Stimulated activated CD4-positive, alpha-beta T cell treated with anti-CD3 and anti-CD28 coated beads, Interleukin-2, amount 100 ng/mL, for 48 hours (primary cell): Measurements from ENCODE around the gene C1orf141.
"Not testable (repeated sequence)": the region's sequence is repeated elsewhere in the genome, so short reads cannot be mapped to it uniquely, and the experiment has no call there.

Experiments used
- DNase-seq, 2 donors: peaks; one replicate each; pipeline ENCODE4 v3.0.0-alpha.2; 2020

C1orf141 gene

DNA sequence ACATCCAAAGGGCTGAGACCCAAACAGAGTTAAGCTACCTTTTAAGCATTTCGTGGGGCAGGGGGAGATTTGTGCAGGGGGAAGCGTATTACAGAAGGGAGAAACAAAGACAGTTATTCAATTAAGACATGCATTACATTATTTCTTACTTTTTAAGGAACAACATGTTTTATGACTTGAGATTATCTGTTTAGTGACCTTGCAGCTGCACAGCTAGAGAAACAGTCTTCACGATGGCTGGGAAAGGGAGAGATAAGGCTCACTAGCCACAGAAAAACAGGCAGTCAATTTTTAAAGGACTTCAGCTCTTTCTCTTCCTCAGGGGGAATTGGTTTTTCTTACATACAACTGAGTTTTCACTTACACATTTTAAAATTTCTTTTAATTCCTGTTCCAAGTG is 7.1 kb upstream of the C1orf141 start:
- DNase-seq = not testable (repeated sequence)

DNA sequence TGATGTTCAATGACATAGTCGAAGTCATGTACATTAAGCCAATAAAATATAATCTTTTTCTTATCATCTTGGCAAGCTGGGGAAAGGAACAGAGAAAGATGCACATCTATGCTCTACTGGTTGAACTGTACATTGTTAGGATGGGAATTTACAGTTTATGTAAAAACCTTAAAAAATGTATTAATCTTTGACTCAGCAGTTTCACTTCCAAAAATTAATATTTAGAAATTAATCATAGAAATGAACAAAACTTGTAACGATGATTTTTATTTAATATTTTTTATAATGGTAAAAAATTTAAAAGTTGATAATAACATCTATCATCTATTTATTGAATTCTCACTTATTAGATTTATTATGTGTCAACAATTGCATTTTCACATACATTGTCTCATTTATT is 5.7 kb upstream of the C1orf141 start:
- DNase-seq = no peak

DNA sequence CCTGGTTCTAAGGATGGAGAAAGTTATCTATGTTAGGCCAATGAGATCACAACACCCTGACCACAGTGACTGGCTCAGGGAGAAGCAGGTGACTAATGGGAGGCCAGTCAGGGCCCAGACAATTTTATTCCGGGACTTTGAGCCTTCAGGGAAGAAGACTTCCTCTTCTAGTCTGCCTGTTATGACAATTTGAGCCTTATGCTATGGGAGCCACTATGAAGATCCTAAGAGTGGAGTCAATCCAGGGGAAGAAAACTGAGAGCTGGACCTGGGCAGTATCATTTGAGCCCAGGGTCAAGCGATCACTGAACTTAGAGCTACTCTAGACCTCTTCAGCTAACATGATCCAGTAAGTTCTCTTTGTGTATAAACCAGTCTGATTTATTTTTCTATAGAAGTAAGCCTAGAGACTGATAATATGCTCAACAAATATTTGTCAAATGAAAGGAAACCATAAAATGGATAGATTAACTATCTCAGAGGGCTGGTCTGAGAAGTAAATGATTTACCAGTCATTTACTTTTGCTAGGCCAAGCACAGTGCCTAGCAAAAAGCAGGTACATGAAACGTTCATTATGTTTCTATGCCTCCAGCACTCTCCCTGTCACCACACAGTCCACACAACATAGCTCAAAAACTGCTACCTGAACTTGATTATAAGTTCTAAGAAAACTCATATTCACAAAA is 4.2 kb upstream of the C1orf141 start:
- no peak for DNase-seq

DNA sequence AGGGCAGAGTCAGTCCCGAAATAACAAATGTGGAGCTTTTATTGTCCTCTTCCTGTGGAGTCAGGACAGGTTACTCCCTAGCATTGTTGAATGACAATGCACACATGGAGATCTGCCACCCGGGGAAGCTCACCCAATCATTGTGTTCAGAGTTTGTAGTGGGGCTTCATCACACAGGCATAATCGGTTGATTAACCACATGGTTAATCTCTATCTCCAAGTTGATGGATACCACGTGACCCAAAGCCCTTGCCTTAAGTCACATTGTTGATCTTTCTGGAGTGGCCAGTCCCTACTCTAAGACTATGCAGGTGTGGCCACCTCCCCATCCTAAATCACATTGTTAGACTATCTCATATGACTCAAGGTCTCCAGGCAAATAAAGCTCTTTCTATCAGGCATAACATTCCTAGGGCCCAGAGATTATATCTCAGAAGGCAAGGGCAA is 2.6 kb upstream of the C1orf141 start:
- no peak for DNase-seq

DNA sequence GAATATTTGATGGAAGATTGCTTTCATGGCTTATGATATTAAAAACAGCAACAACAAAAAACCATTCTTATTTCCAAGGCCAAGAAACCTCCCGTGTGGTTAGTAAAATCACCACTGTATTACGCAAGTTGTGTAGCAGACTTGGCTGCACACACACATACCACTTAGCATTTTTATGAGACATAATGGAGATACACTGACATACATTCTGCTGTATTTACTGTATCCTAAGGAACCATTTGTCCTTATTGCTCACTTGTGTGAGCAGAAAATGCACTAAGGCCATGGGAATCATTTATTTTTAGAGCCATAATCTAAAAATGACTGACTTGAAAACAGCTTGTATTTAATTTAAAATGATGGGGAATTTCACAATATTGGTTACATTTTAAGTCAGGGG is 584 bp upstream of the C1orf141 start:
- no peak for DNase-seq

DNA sequence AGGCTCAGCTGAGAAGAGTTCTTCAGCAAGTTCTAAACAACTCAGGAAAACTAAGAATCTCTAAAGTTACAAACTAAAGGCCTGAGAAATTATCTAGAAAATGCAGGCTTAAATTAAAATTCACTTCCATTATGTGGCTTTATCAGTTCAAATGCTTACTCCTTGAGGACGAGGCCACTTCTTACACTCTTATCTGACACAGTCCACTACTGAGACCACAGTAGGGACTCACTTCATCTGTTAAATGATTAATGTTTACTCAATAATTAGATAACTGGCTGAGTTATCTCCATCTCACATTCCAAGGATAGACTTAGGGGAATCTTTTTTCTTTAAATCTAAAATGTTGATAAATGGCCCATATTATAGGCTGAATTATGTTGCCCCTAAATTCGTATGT is 1.6 kb downstream of the C1orf141 start:
- DNase-seq = no peak

DNA sequence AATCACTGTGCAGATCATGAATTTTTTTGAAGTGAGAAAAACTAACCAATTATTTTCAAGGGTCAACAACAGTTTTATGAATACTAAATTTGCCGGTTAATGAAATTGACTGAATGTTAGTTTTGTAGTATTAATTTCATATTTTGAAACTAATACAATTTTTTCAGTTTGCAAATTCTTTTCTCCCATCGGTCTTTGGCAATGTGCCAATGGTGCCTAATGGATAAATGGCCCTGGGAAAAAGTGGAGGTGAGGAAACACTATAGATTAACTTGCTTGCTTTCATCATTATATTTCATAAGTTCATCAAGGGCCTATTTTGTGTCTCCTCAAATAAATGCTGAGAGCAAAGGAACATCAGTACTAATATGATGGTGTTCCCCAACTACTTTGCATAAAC is 4.1 kb downstream of the C1orf141 start:
- DNase-seq = no peak

DNA sequence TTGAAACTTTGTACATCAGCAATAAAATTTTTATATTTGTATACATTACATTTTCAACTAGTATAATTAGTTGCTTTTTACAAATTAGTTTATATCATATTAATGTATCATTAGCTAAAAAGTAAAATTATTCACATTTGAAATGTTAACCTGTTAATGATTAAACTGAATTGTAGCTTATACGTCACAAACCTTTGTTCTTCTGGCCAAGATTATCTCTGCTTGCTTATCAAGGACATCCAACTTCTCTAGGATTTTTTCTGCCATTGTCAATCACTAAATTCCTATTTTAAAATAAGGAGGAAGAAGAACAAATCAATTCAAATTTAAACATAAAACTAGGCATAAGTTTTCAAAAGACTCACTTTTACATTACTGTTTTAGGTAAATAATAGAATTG is 7.8 kb downstream of the C1orf141 start:
- DNase-seq = no peak

DNA sequence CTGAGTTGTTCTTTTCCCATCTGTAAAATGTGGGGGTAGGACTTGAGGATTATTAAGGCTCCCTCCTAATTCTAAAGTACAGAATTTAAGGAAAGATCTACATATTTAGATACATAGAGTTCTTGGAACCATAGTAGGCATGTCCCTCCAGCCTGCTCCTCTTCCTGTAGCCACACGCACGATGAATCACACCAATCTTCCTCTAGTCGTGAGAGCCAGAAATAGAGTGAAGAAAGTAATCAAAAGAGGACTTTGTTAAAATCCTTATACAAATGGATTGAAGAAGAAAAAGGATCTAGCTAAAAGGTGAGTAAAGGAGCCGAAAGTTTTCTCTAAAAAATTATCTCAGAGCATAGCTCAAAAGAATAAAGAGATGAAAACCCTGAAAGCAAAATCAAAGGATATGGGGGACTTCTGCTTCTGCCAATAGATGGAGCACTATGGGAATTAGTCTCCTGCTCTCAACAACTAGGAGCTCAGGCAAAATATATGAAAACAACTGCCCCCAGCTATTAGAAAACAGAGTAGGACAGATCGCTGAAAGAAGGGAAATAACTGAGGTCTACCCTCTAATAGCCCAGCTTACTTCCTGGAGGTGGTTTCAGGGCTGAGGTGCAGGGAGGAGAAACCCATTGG is 8.5 kb downstream of the C1orf141 start:
- DNase-seq = no peak

DNA sequence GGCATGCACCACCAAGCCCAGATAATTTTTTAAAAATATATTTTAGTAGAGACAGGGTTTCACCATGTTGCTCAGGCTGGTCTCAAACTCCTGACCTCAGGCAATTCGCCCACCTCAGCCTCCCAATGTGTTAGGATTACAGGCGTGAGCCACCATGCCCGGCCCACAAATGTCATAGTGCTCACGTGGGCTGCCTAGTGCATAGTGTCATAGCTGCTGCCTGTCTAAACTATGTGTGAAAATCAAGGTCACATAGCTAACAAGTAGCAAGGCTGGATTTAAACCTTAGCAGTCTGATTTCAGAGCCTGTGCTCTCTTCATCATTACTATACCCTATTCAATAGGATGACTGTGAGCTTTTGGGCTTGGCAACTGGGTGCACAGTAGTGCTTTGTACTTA is 10.3 kb downstream of the C1orf141 start:
- DNase-seq = no peak

DNA sequence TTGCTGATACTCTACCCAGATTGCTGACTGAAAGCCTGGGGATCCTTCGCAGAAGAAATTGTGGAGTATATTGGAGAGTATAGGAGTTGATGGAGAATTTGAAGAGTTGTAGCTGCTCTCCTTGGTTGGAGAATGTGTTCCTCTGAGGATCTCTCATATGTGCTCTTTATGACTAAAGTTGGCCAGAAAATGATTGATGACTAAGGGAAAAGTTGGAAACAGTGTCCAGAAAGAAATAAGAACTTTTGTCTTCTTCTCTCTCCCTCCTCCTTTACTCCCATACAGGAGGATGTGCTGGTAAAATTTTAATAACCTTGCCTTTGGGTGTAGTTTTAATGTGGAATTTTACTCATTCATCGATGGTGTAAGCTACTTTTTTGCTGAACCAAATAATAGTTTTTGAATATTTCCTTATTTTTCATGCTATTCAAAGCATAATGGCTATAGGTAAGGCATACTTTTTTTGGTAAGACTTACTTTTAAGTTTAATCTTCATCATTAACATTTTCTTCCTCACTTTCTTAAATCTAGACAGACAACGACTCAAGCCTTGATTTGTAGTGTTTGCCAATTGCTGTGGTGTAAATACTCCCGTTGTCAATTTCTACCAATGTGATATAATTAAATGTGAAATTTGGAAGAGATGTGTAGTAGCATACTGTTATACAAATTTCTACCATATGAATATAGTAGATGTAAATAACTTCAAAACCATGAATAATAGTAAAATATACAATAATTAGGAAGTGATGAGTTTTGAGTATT is 13.7 kb downstream of the C1orf141 start:
- DNase-seq = no peak

DNA sequence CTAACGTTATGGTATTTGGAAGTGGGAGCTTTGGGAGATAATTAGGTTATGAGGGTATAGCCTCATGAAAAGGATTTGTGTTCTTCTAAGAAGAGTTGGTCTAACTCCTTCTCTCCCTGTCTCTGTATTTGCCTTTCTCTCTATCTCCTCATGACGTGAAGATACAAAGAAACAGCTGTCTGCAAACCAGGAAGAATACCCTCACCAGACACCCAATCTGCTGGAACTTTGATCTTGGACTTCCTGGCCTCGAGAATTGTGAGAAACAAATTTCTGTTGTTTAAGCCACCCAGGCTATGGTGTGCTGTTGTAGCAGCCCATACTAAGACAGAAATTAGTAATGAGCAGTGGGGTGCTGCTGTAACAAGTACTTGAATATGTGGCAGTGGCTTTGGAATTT is 16.1 kb downstream of the C1orf141 start:
- DNase-seq = no peak

DNA sequence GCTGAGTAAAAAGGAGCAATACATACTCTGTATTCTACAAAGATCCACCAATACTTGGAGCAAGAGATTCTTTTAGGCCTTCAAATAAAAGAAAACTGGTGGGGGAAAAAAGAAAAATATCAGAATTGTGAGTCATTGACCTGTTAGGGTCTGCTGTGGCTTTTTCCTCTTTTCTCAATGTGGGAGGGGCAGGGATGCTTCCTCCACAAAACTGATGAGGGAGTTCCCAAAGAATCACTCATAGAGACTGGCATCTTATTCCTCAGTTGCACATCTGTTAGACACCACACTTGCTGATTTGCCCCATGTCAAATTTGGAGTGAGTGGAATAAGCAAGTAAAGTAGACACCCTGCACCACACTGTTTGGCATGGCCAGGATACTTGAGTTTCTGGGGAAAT is 16.6 kb downstream of the C1orf141 start:
- DNase-seq = no peak

DNA sequence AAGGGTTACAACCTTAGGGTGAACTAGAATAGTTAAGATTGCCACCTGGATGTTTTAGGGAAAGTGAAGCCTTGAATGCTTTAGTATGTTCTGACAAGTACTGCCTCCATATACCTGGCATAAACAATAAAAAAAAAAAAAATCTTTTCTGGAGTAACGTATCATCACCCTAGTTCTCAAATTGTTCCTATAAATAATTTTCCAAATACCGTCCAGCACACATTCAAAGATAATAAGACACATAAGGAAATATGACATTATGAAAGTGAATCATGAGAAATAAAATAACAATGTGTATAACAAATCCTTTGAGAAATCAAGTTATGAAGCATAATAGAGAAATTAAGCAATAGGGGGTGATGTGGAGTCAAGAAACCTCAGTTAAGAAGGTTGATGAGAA is 20.6 kb downstream of the C1orf141 start:
- no peak for DNase-seq

DNA sequence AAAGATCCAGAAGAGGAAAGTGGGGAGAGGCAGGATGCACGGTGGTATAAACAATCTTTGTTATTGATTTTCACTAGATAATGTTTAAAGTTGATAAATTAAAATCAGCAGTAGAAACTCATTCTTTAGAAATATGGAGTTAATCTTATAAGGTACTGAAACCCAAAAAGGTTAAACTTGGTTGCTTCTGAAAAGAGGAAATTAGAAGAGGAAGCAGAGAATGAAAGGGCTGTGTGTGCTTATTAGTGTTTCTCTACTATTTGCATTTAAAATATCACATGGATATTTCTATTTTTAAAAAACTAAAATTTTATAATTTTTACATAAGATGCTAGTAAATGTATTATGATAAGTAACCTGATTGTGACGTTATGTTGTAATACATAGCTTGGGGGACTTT is 24.4 kb downstream of the C1orf141 start:
- DNase-seq = no peak

DNA sequence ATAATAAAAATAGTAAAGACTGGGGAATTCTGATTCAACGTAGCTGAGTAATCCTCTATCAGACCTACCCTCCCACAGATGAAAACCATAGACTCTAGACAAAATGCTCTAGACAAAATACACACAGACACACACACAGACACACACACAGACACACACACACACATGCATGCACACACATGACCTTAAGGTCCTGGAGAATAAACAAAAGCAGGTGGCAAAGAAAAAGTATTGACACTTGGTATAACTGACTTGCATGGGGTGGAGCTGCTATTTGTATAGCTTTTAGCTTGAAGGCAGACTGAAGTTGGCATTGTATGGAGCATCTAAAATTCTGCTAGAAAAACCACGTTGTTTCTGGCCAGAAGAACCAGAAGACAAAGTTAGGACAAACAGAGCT is 29.3 kb downstream of the C1orf141 start:
- no peak for DNase-seq

DNA sequence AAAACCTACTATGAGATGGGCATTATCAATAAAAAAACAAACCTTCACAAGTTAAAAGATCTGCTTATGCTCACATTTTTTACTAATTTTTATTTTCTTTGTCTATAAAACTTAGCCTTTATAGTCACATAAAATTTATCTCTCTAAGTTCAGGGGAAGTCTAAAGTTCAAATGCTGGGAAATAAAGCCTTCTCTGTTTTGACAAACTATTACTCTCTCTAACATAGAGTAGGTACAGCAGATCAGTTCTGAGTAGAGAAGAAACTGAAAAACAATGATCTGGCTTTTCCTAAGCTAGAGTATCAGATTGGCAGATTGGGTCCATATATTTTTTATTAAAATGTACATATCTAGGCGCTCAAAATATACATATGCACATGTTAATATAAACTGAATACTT is 31.2 kb downstream of the C1orf141 start:
- no peak for DNase-seq

DNA sequence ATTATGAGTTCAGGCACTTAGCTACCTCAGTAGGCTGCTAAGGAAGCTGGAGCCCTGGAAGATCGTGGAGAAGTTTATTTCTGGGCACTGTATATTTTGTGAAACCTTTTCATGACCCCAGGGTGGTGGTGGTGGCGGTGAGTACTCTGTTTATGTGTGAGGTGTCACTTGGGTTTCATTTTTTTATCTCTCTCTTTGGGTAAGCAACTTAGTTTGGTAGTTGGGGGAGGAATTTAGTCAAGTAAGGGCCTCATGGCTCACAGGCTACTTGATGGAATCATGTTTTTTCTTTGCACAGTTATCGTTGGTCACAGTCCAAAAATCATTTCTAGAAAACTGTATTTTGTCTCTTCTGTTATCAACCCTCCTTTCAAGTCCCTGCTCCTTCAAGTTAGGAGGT is 33.9 kb downstream of the C1orf141 start:
- DNase-seq = no peak

DNA sequence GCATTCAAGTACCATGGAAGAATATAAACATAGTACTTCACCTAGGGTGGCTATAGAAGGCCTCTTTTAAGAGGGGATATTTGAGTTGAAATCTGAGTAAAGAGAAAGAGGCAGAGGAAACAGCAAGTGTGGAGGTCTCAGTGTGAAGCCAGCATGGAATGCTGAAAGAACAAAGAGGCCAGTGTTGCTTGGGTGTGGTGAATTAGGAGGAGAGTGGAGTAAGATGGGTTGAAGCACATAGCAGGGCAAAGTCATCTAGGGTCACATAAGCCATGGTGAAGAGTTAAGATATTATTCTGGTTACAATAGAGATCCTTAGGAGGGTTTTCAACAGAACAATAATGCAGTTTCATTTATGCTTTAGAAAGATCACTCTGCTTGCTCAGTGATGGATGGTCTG is 37.5 kb downstream of the C1orf141 start:
- no peak for DNase-seq

DNA sequence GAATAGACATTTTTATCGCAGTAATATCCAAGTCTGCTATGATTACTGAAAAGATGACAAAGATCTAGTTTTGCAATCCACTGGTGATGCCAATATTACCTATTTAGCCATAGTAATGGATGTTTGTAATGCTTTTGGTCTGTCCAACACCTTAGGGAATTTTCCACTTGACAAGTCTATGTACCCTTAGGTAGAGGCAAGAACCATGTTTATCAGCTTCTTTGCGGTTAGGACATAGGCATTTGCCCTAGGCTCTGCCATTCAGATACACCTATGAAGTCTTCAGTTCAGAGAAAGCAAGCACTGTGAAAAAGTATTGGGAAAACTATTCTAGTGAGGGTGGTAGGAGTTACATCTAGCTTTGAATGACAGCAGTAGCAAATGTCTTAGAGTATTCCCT is 40.6 kb downstream of the C1orf141 start:
- no peak for DNase-seq

DNA sequence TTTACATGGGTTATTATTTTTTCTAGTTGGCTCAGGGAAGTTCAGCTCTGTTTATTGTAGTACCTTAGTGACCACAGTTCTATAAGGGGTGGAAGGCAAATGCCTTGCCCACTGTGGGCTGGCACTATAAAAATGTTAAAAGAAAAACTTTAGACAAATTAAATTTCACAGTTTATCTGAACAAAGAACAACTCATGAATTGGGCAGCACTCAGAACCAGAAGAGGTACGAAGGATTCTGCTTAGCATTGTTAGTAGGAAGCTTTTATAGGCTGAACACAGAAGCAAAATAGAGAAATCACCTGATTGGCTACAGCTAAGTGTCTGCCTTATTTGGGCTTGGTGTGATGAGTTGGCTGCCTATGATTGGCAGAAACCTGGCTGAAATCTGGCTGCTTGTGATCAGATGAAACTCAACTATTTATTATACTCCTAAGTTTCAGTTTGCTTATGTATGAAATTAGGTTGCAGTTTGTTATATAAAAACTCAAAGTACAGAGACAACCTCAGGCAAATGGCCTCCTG is 45.0 kb downstream of the C1orf141 start:
- no peak for DNase-seq

DNA sequence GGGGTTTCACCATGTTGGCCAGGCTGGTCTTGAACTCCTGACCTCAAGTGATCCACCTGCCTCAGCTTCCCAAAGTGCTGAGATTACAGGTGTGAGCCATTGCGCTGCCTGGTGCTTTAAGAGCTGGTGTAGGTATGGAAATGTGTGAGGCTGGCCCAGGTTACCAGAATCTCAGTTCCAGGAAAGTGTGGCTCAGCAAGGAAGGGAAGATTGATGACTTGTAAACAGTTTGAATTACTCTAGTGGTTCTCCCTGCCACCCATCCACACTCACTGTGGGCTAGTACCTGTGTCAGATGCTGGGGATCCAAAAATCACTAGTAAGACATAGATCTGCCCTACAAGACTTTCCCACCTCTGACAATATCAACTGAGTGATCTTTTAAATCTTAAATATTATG is 46.3 kb downstream of the C1orf141 start:
- DNase-seq = no peak

DNA sequence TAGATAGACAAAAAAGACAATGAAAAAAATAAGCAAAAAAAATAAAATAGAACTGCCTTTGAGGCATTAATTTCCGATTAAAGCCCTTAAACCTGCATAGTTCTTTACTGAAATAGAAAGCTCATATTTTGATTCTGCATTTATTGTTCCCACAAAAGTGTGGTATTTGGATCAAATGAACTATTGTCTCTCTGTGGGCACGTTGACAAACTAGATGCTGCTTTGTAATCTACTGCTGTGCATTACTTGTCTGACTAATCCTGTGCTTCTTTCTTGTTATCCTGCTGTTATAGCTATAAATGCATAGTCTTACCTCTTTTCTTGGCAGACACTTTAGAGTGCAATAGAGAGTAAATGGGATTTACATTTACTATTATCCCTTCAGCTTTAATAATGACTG is 49.4 kb downstream of the C1orf141 start:
- no peak for DNase-seq

DNA sequence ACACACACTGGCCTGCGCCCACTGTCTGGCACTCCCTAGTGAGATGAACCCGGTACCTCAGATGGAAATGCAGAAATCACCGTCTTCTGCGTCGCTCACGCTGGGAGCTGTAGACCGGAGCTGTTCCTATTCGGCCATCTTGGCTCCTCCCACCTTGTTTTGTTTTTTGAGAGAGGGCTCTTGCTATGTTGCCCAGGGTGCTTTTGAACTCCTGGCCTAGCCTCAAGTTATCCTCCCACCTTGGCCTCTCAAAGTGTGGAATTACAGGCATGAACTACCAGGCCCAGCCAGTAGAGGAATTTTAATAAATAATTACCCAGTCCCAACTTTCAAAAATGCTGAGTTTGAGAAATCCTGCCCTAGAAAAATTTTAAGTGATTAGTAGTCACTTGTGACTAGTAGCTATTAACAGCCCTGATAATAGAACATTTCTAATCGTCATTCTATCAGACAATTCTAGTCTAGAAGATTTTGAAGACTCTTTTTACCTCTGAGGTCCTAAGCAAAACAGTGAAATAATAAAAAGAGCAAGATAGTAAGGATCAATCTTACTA is 49.9 kb downstream of the C1orf141 start:
- no peak for DNase-seq
